Lower leg skin (tissue), 4 donors: ENCODE results near the gene HYAL1. TPM values are rescaled to one million over a fixed set of nuclear protein-coding genes. Genes with fewer than 3 reads are reported as not detected.

Experiments
- DNase-seq, 2 donors: peaks; one replicate each; pipeline ENCODE4 v3.0.0-alpha.2; 2019; ENCODE audit warnings: low spot score in 2 of 2
- H3K4me3 ChIP-seq: fragments of 200-600 bp; sonication (generic); 2 replicates; pipeline ENCODE4 v1.5.1; 2017; ENCODE audit warnings: mild to moderate bottlenecking, low read depth; ENCODE audit not compliant: poor library complexity, severe bottlenecking
- POLR2A ChIP-seq, 2 donors: fragments of 450-650 bp; IDR thresholded peaks; one replicate each; pipeline ENCODE4 v1.6.1; 2016 to 2017; ENCODE audit warnings: antibody characterized with exemption in 2 of 2, mild to moderate bottlenecking in 1 of 2, moderate library complexity in 1 of 2
- WGBS, 2 donors: methylation state at CpG; one replicate each; pipeline ENCODE4 v1.1.5; 2018; 5-methylcytosine and 5-hydroxymethylcytosine counted together
- intact Hi-C: fragments of 100-400 bp; cut with DNase I; formaldehyde crosslinking; loops from one replicate; pipeline ENCODE4 v1.15.0; 2023; ENCODE audit warnings: low total_unique reads
- total RNA-seq, 4 donors: library from RNA; depleted of rRNA; stranded (reverse); fragments of >200 nt; gene quantifications; one replicate each; pipeline ENCODE4 v1.1.0, GENCODE V29; 2016
- TF ChIP-seq, protein P1 (sequence below), 3 donors: fragments of 450-650 bp; IDR thresholded peaks; one replicate each; pipeline ENCODE4 v1.5.1; 2016; ENCODE audit warnings: antibody characterized with exemption in 3 of 3, mild to moderate bottlenecking in 3 of 3, moderate library complexity in 2 of 3

Gene HYAL1
- total RNA-seq, 4 donors from 2014 or later, result 16.7 to 35.5 (median 20.6) TPM

DNA sequence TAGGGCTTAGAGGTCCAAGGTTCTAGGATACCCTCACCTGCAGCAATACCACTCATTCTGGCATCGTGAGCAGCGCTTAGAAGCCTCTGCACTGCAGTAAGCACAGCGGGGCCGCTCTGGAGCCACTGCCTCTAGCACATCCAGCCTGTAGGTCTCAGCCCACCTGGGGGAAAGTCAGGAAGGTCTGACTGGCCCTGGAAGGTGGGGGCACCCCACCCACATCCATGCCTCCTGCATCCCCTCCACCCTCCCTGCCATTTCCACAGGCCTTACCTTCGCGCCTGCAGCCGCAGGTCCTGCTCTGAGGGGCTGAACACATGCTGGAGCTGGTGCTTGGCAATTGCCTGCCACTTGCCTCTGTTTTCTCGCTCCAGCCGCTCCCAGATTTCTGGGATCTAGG, 38.2 kb upstream of the HYAL1 start:
- no peak for DNase-seq
- intact Hi-C loops, result no loop called here
- no peak for TF ChIP-seq POLR2A (IDR thresholded peaks at IDR 0.05)
- TF ChIP-seq, protein P1, sequence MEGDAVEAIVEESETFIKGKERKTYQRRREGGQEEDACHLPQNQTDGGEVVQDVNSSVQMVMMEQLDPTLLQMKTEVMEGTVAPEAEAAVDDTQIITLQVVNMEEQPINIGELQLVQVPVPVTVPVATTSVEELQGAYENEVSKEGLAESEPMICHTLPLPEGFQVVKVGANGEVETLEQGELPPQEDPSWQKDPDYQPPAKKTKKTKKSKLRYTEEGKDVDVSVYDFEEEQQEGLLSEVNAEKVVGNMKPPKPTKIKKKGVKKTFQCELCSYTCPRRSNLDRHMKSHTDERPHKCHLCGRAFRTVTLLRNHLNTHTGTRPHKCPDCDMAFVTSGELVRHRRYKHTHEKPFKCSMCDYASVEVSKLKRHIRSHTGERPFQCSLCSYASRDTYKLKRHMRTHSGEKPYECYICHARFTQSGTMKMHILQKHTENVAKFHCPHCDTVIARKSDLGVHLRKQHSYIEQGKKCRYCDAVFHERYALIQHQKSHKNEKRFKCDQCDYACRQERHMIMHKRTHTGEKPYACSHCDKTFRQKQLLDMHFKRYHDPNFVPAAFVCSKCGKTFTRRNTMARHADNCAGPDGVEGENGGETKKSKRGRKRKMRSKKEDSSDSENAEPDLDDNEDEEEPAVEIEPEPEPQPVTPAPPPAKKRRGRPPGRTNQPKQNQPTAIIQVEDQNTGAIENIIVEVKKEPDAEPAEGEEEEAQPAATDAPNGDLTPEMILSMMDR (IDR thresholded peaks at IDR 0.05), result no peak
- WGBS, 2 donors, result 75 to 91% methylated on average over 9 of the region's 9 CpGs
- no peak overlapping the region for H3K4me3 ChIP-seq

DNA sequence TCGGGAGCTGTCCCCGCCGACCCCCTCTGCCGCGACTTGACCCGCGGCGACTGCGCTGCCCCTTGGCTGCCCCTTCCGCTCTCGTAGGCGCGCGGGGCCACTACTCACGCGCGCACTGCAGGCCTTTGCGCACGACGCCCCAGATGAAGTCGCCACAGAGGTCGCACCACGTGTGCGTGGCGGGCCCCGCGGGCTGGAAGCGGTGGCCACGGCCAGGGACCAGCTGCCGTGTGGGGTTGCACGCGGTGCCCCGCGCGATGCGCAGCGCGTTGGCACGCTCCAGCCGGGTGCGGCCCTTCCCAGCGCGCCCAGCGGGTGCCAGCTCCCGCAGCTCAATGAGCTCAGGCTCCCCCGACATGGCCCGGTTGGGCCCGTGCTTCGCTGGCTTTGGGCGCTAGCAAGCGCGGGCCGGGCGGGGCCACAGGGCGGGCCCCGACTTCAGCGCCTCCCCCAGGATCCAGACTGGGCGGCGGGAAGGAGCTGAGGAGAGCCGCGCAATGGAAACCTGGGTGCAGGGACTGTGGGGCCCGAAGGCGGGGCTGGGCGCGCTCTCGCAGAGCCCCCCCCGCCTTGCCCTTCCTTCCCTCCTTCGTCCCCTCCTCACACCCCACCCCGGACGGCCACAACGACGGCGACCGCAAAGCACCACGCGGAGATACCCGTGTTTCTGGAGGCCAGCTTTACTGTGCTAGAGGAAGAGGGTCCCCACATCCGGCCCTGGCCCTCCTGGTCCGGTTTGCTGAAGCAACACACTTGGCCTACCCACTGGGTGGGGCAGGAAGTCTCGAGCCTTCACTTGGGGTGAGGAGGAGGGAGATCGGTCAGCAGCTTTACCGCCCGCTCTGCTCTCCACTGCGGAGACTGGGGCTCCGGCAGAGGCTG, 37.3 kb upstream of the HYAL1 start, which contains the start of gene RASSF1:
Gene RASSF1, minus strand, starts transcription at position 389 of the 882 bp plus-strand sequence. Its CDS starts 31 bp downstream, at position 358.
- WGBS, 2 donors, result 4 to 6% methylated on average over 34 to 50 of the region's 85 CpGs
- peak within 1 kb of the TSS; percentile 26 for H3K4me3 ChIP-seq
- intact Hi-C loops, result no loop called here
- TF ChIP-seq, protein P1 (IDR thresholded peaks at IDR 0.05), result no peak
- peak in 1 of 2 donors; percentile 16 for TF ChIP-seq POLR2A (IDR thresholded peaks at IDR 0.05)
- DNase-seq, result peak; percentile 81 to 96

DNA sequence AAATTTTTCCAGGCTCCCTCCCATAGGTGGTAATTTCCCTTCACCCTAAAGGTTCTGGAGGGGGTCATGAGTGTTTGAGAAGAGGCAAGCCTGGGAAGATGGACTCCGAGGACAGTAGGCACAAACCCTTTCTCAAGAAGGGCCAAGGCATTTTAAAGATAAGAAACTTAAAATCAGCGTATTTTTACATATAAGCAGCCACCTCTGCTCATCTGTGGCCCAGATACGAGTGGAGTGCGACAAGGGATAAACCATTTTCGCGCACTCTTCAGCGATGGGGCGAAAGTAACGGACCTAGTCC, 36.7 kb upstream of the HYAL1 start:
- 6 to 8% methylated on average over 5 to 9 of the region's 9 CpGs for WGBS, 2 donors
- peak overlapping the region; percentile 26 for H3K4me3 ChIP-seq
- intact Hi-C loops, result no loop called here
- no peak for DNase-seq
- TF ChIP-seq POLR2A (IDR thresholded peaks at IDR 0.05), result no peak
- TF ChIP-seq, protein P1 (IDR thresholded peaks at IDR 0.05), result no peak

DNA sequence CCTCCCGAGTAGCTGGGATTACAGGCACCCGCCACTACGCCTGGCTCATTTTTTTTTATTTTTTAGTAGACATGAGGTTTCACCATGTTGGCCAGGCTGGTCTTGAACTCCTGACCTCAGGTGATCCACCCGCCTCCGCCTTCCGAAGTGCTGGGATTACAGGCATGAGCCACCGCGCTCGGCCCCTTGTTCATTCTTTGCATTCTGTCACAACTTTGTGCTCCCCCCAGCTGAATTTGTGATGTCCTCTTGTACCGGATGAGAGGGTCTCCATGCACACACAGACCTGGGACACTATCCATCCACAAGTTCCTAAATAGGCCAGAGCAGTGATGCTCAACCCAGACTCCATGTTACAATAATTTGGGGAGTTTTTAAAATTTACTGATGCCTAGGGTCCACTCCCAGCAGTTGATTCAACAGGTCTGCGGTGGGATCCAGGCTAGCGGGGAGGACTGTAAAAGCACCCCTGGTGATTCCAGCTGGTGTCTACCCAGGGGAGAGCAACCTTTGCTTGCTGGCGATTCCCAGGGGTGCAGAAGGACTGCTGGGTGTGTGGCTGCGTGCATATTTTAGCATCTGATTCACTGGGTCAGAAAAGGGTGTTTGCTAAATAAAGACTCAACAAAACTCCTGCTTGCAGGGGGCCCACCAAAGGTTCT, 36.2 kb upstream of the HYAL1 start:
- WGBS, 2 donors, result 75 to 78% methylated on average over 14 of the region's 14 CpGs
- intact Hi-C loops, result no loop called here
- H3K4me3 ChIP-seq, result no peak overlapping the region
- no peak for DNase-seq
- no peak for TF ChIP-seq POLR2A (IDR thresholded peaks at IDR 0.05)
- TF ChIP-seq, protein P1 (IDR thresholded peaks at IDR 0.05), result no peak

DNA sequence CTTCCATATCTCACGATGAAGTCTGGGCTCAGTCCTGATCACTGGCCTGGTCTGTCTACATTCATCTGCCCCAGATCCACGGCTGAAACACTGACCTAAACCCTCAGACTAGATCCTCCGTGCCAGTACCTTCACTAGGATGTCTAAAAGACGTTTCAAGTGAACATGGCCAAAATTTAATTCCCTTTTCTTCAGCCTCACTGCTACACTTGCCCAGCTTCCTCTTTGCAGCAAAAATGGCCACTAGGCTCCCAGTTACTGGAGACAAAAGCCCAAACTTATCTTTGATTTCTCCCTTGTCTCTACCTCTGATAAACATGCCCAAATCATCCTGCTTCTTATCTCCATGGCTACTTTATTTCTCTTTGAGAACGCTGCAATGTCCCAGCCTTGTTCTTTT, 35.6 kb upstream of the HYAL1 start:
- no peak for TF ChIP-seq POLR2A (IDR thresholded peaks at IDR 0.05)
- TF ChIP-seq, protein P1 (IDR thresholded peaks at IDR 0.05), result no peak
- no peak for DNase-seq
- no peak overlapping the region for H3K4me3 ChIP-seq
- whole genome bisulfite sequencing, 2 donors, result 56 to 69% methylated on average over 5 of the region's 5 CpGs
- intact Hi-C loops, result no loop called here
